Measurements from ENCODE around the gene MED6. TPM values are rescaled to one million over a fixed set of nuclear protein-coding genes. Genes with fewer than 3 reads are reported as not detected.

MED6 gene
- total RNA-seq, 3 donors from 2014 or later (not counting 1 experiment from before 2014, with no cell fraction given): 92.0 to 104 (median 102) TPM

GRCh38 chr14:70646705-70647104, 46.2 kb upstream of the MED6 start:
- H3K4me3 Mint-ChIP-seq: no peak overlapping the region
- no peaks in the 10 kb centered on the region for H3K27me3 Mint-ChIP-seq (ENCODE audit: low read depth in 2 of 2)
- no peak overlapping the region for H3K27ac Mint-ChIP-seq
- no peaks in the 10 kb centered on the region for H3K36me3 Mint-ChIP-seq
- no peak for TF ChIP-seq CTCF (IDR thresholded peaks at IDR 0.05)
- H3K4me1 ChIP-seq (ENCODE audit: control insufficient read depth, insufficient read depth, low read length): peaks cover 12% of the 10 kb centered on the region
- peaks cover 2% of the 10 kb centered on the region for H3K27me3 ChIP-seq (ENCODE audit: control insufficient read depth, insufficient read depth, low read length)
- H3K36me3 ChIP-seq (ENCODE audit: control insufficient read depth, insufficient read depth, low read length): no peaks in the 10 kb centered on the region
- no peak overlapping the region for H3K27ac ChIP-seq (ENCODE audit: low read length)
- 56% methylated on average over 2 of the region's 2 CpGs for WGBS (ENCODE audit: insufficient coverage)
- H3K4me1 Mint-ChIP-seq: peaks cover 0 to 39% of the 10 kb centered on the region in 2 donors
- ATAC-seq (no peak), DNase-seq (peak in 1 of 2 donors; percentile 49)
- no peaks in the 10 kb centered on the region for H3K9me3 ChIP-seq (ENCODE audit: control insufficient read depth, insufficient read depth, low read length)
- no peak overlapping the region for H3K4me3 ChIP-seq (ENCODE audit: low read length)
- intact Hi-C loops (cut with micrococcal nuclease): no loop called here
- H3K9me3 Mint-ChIP-seq: no peaks in the 10 kb centered on the region

GRCh38 chr14:70645892-70646291, 45.4 kb upstream of the MED6 start:
- Histone ChIP-seq H3K36me3 (ENCODE audit: control insufficient read depth, insufficient read depth, low read length) (no peaks in the 10 kb centered on the region), H3K4me1 (ENCODE audit: control insufficient read depth, insufficient read depth, low read length) (peaks cover 17% of the 10 kb centered on the region), H3K27me3 (ENCODE audit: control insufficient read depth, insufficient read depth, low read length) (peaks cover 2% of the 10 kb centered on the region), H3K9me3 (ENCODE audit: control insufficient read depth, insufficient read depth, low read length) (no peaks in the 10 kb centered on the region), H3K27ac (ENCODE audit: low read length) (no peak overlapping the region), H3K4me3 (ENCODE audit: low read length) (no peak overlapping the region)
- DNase-seq (no peak), ATAC-seq (no peak)
- WGBS (ENCODE audit: insufficient coverage): 97% methylated on average over 6 of the region's 6 CpGs
- H3K9me3 Mint-ChIP-seq: no peaks in the 10 kb centered on the region
- peaks cover under 1 to 4% of the 10 kb centered on the region in 2 donors for H3K27me3 Mint-ChIP-seq (ENCODE audit: low read depth in 2 of 2)
- peaks cover 5 to 45% of the 10 kb centered on the region in 2 donors for H3K4me1 Mint-ChIP-seq
- H3K36me3 Mint-ChIP-seq: no peaks in the 10 kb centered on the region
- H3K27ac Mint-ChIP-seq: peak overlapping the region in 1 of 2 donors; percentile 4
- H3K4me3 Mint-ChIP-seq: no peak overlapping the region
- intact Hi-C loops (cut with micrococcal nuclease): no loop called here
- TF ChIP-seq CTCF (IDR thresholded peaks at IDR 0.05): no peak

- intact Hi-C loops (cut with micrococcal nuclease): no loop called here
- no peaks in the 10 kb centered on the region for H3K36me3 ChIP-seq (ENCODE audit: control insufficient read depth, insufficient read depth, low read length)
- H3K4me1 Mint-ChIP-seq: peaks cover 8 to 50% of the 10 kb centered on the region in 2 donors
- no peak for DNase-seq
- H3K4me3 ChIP-seq (ENCODE audit: low read length): no peak overlapping the region
- peaks cover 21% of the 10 kb centered on the region for H3K4me1 ChIP-seq (ENCODE audit: control insufficient read depth, insufficient read depth, low read length)
- H3K27me3 Mint-ChIP-seq (ENCODE audit: low read depth in 2 of 2): peaks cover 3 to 16% of the 10 kb centered on the region in 2 donors
- 83% methylated on average over 4 of the region's 5 CpGs for WGBS (ENCODE audit: insufficient coverage)
- no peaks in the 10 kb centered on the region for H3K9me3 ChIP-seq (ENCODE audit: control insufficient read depth, insufficient read depth, low read length)
- H3K4me3 Mint-ChIP-seq: peak overlapping the region; percentile 75
- peaks cover 6% of the 10 kb centered on the region for H3K27me3 ChIP-seq (ENCODE audit: control insufficient read depth, insufficient read depth, low read length)
- H3K9me3 Mint-ChIP-seq: no peaks in the 10 kb centered on the region
- peak overlapping the region in 1 of 2 donors; percentile 86 for H3K27ac Mint-ChIP-seq
- TF ChIP-seq CTCF (IDR thresholded peaks at IDR 0.05): no peak
- no peak overlapping the region for H3K27ac ChIP-seq (ENCODE audit: low read length)
- no peak for ATAC-seq
- no peaks in the 10 kb centered on the region for H3K36me3 Mint-ChIP-seq
Observed at GRCh38 chr14:70643967-70644366, 43.5 kb upstream of the MED6 start.
